ENCODE data around the gene ATP4B.

The ATP4B gene

GRCh38 chr13:113666951-113667701 lies 9.1 kb upstream of the ATP4B start, which contains the start of gene GRK1:
Gene GRK1 (plus strand): TSS chr13:113667219. CDS start chr13:113667387, 168 bp downstream.
- no peak within 1 kb of the TSS for H3K27ac ChIP-seq
- no peak within 1 kb of the TSS for H3K4me2 ChIP-seq (ENCODE audit: low read length)
- no peak within 1 kb of the TSS for H2AFZ ChIP-seq
- H3K4me3 ChIP-seq (ENCODE audit: low read depth, low read length), result no peak within 1 kb of the TSS
- H3K4me1 ChIP-seq, result no peaks in the 10 kb centered on the region
- no peaks in the 10 kb centered on the region for H3K9me3 ChIP-seq (ENCODE audit: control insufficient read depth, low read length)
- no peaks in the 10 kb centered on the region for H3K36me3 ChIP-seq (ENCODE audit: control insufficient read depth, insufficient read depth, low read length)
- H3K27me3 ChIP-seq (ENCODE audit: control insufficient read depth, insufficient read depth, low read length), result no peaks in the 10 kb centered on the region
- no peak within 1 kb of the TSS for H3K9ac ChIP-seq
- no peaks in the 10 kb centered on the region for H3K79me2 ChIP-seq
- TF ChIP-seq CTCF (IDR thresholded peaks at IDR 0.05), result no peak

- Histone ChIP-seq H3K79me2 (no peaks in the 10 kb centered on the region), H3K4me2 (ENCODE audit: low read length) (no peak overlapping the region), H3K4me1 (no peaks in the 10 kb centered on the region), H3K4me3 (ENCODE audit: low read depth, low read length) (no peak overlapping the region), H3K9ac (no peak overlapping the region), H3K9me3 (ENCODE audit: control insufficient read depth, low read length) (no peaks in the 10 kb centered on the region), H3K27ac (no peak overlapping the region), H2AFZ (no peak overlapping the region), H3K27me3 (ENCODE audit: control insufficient read depth, insufficient read depth, low read length) (no peaks in the 10 kb centered on the region), H3K36me3 (ENCODE audit: control insufficient read depth, insufficient read depth, low read length) (no peaks in the 10 kb centered on the region)
- no peak for TF ChIP-seq CTCF (IDR thresholded peaks at IDR 0.05)
Observed at GRCh38 chr13:113666329-113666670, 8.3 kb upstream of the ATP4B start.

GRCh38 chr13:113665597-113666328 lies 7.8 kb upstream of the ATP4B start:
- Histone ChIP-seq H3K9ac (no peak overlapping the region), H3K79me2 (no peaks in the 10 kb centered on the region), H3K27ac (no peak overlapping the region), H3K4me2 (ENCODE audit: low read length) (no peak overlapping the region), H3K4me1 (no peaks in the 10 kb centered on the region), H3K36me3 (ENCODE audit: control insufficient read depth, insufficient read depth, low read length) (no peaks in the 10 kb centered on the region), H3K9me3 (ENCODE audit: control insufficient read depth, low read length) (no peaks in the 10 kb centered on the region), H3K4me3 (ENCODE audit: low read depth, low read length) (no peak overlapping the region), H2AFZ (no peak overlapping the region), H3K27me3 (ENCODE audit: control insufficient read depth, insufficient read depth, low read length) (no peaks in the 10 kb centered on the region)
- TF ChIP-seq CTCF (IDR thresholded peaks at IDR 0.05), result no peak

- Histone ChIP-seq H3K4me2 (ENCODE audit: low read length) (no peak overlapping the region), H3K9ac (no peak overlapping the region), H3K27me3 (ENCODE audit: control insufficient read depth, insufficient read depth, low read length) (no peaks in the 10 kb centered on the region)
Observed at GRCh38 chr13:113664751-113665596, 7.0 kb upstream of the ATP4B start.

More at GRCh38 chr13:113664751-113665596, 7.0 kb upstream of the ATP4B start:
- H2AFZ ChIP-seq, result no peak overlapping the region
- no peaks in the 10 kb centered on the region for H3K9me3 ChIP-seq (ENCODE audit: control insufficient read depth, low read length)
- H3K4me3 ChIP-seq (ENCODE audit: low read depth, low read length), result no peak overlapping the region
- no peak overlapping the region for H3K27ac ChIP-seq
- no peaks in the 10 kb centered on the region for H3K36me3 ChIP-seq (ENCODE audit: control insufficient read depth, insufficient read depth, low read length)
- no peak for TF ChIP-seq CTCF (IDR thresholded peaks at IDR 0.05)
- no peaks in the 10 kb centered on the region for H3K4me1 ChIP-seq
- no peaks in the 10 kb centered on the region for H3K79me2 ChIP-seq

Data from parathyroid adenoma (tissue), 2 donors.